H1 (cell line): ENCODE data around the gene IFT80. TPM values are rescaled to one million over a fixed set of nuclear protein-coding genes. Genes with fewer than 3 reads are reported as not detected.

Experiments
- ASH2L ChIP-seq: fragments of 200-600, 300-600 bp; sonication (generic); IDR thresholded peaks from one replicate; pipeline ENCODE4 v1.7.1; 2017; ENCODE audit warnings: low read length
- BRCA1 ChIP-seq: IDR thresholded peaks from 2 replicates; pipeline ENCODE4 v1.6.1; 2012; ENCODE audit warnings: low read depth, low read length, improper control_type of control experiment
- CBX5 ChIP-seq: fragments of 300-800, 300-1000 bp; sonication (generic); IDR thresholded peaks from 2 replicates; pipeline ENCODE4 v1.7.1; 2016; ENCODE audit warnings: antibody characterized with exemption, low read length, low read depth
- CTBP2 ChIP-seq: IDR thresholded peaks from 2 replicates; pipeline ENCODE4 v1.7.0; 2011; ENCODE audit warnings: borderline replicate concordance, mild to moderate bottlenecking, moderate library complexity, mixed read lengths, low read length; ENCODE audit not compliant: insufficient read depth, insufficient read length
- EZH2 ChIP-seq: fragments of 200-600 bp; sonication (generic); IDR thresholded peaks from 2 replicates; pipeline ENCODE4 v1.7.1; 2012; ENCODE audit warnings: low read depth, mild to moderate bottlenecking, moderate library complexity, low read length, inconsistent platforms; ENCODE audit not compliant: severe bottlenecking
- JUN ChIP-seq: IDR thresholded peaks from 2 replicates; pipeline ENCODE4 v1.6.1; 2011; ENCODE audit warnings: low read depth, mild to moderate bottlenecking, improper control_type of control experiment, low read length
- JUND ChIP-seq: IDR thresholded peaks from 2 replicates; pipeline ENCODE4 v1.6.1; 2011; ENCODE audit warnings: mild to moderate bottlenecking, improper control_type of control experiment, low read length
- POLR2A ChIP-seq, 2 experiments: IDR thresholded peaks; 1 replicate in 1 of 2; 2 replicates in 1 of 2; pipeline ENCODE4 v1.6.1; 2011; ENCODE audit warnings: low read depth in 2 of 2, low read length in 2 of 2, mild to moderate bottlenecking in 2 of 2; ENCODE audit errors: control extremely low read depth in 1 of 2
- POLR2AphosphoS5 ChIP-seq: IDR thresholded peaks from 2 replicates; pipeline ENCODE4 v1.6.1; 2011; ENCODE audit warnings: low read depth, low read length
- POU5F1 ChIP-seq: IDR thresholded peaks from 2 replicates; pipeline ENCODE4 v1.6.1; 2011; ENCODE audit warnings: low read depth, mild to moderate bottlenecking, low read length, moderate library complexity
- RAD21 ChIP-seq, 2 experiments: IDR thresholded peaks in 1 of 2; conservative IDR thresholded peaks in 1 of 2; 2 replicates each; pipeline ENCODE4 v1.6.1; 2011; ENCODE audit warnings: low read depth in 2 of 2, low read length in 2 of 2, improper control_type of control experiment in 1 of 2, inconsistent platforms in 1 of 2, mild to moderate bottlenecking in 1 of 2, moderate library complexity in 1 of 2
- RBBP5 ChIP-seq: IDR thresholded peaks from 2 replicates; pipeline ENCODE4 v1.7.1; 2012; ENCODE audit warnings: low read depth, mild to moderate bottlenecking, inconsistent platforms, low read length, moderate library complexity, borderline replicate concordance
- SIRT6 ChIP-seq: IDR thresholded peaks from one replicate; pipeline ENCODE4 v1.7.1; 2012; ENCODE audit warnings: low read length, inconsistent platforms
- SP2 ChIP-seq: IDR thresholded peaks from 2 replicates; pipeline ENCODE4 v1.6.1; 2012; ENCODE audit warnings: mild to moderate bottlenecking, low read length, inconsistent platforms
- SRF ChIP-seq: IDR thresholded peaks from 2 replicates; pipeline ENCODE4 v1.6.1; 2011; ENCODE audit warnings: mild to moderate bottlenecking, low read depth, low read length, moderate library complexity
- TBP ChIP-seq: IDR thresholded peaks from 2 replicates; pipeline ENCODE4 v1.6.1; 2011; ENCODE audit warnings: low read depth, low read length, improper control_type of control experiment
- TCF12 ChIP-seq: IDR thresholded peaks from 2 replicates; pipeline ENCODE4 v1.6.1; 2011; ENCODE audit warnings: low read depth, mild to moderate bottlenecking, low read length
- polyA plus RNA-seq, 7 experiments: library from polyadenylated mRNA; depleted of rRNA in 3 of 7; stranded (reverse) in 5 of 7; unstranded in 2 of 7; fragments of >200 nt in 5 of 7; fragments of 200-250 nt in 2 of 7; gene quantifications; 1 replicate in 5 of 7; 2 replicates in 1 of 7; 4 replicates in 1 of 7; pipeline versions ENCODE4 v1.2.1 to v1.2.3, GENCODE V29; 2011 to 2013; ENCODE audit warnings: missing spikeins in 2 of 7, mixed read lengths in 2 of 7
- total RNA-seq: library from RNA; stranded (reverse); fragmentation: NEBNext Ultra II Directional; extraction: Animal tissue kit (Norgen Biotek cat#: 25700); gene quantifications from 2 replicates; pipeline ENCODE4 v1.2.1, GENCODE V29; 2021
- TF ChIP-seq, protein P1 (sequence below): IDR thresholded peaks from 2 replicates; pipeline ENCODE4 v1.6.1; 2012; ENCODE audit warnings: inconsistent platforms
- TF ChIP-seq, protein P2 (sequence below): IDR thresholded peaks from 2 replicates; pipeline ENCODE4 v1.6.1; 2011; ENCODE audit warnings: low read length, improper control_type of control experiment
- TF ChIP-seq, protein P3 (sequence below): IDR thresholded peaks from 2 replicates; pipeline ENCODE4 v1.6.1; 2012; ENCODE audit warnings: low read length, inconsistent platforms

The IFT80 gene
- total and polyA plus RNA-seq, 2 of the 8 experiments (the other 6 are each of a cell fraction or from before 2014, with no cell fraction given): 7.2 to 25.9 TPM

DNA sequence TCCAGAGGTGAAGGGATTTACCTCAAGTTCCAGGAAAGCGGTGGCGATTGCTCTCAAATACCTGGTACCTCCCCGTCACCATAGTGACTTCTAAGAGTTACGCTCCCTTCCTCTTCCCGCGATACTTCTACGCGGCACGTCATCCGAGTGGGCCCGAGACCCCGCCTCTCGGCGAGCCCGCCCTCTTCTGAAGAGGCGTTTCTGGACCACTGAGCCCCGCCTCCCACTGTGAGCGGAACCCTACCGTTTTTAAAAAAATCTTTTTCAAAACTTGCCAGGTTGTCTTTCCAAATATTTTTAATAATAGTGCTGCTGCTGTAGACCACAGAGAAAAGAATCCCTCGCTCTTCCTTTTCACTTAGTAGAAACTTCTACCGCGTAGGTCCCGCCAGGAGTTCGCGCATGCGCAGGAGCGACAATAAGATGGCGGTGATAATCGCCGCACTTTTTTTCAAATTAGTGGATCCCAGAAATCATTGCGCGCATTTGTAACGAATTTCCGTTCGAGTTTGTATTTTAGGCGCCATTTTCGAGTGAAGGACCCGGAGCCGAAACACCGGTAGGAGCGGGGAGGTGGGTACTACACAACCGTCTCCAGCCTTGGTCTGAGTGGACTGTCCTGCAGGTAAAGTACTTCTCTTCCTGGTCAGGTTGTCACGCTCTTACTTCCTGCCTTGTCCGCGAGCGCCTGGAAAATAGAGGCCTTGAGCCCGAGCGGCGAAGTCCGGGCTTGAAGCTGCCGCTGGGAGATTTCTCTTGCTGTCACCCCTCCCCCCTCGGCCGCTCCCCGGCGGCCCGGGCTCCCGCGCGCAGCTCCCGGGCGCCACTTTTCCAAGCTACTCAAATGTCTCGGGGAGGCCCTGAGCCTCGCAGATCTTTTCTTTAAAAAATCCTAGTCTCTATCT, at the start of gene IFT80, which contains the start of gene SMC4 (continued):
- TF ChIP-seq EZH2 (no peak), JUN (no peak), RAD21 (IDR thresholded peaks at IDR 0.05 in 1 of 2, conservative IDR thresholded peaks at IDR 0.05 in 1 of 2; ENCODE audit: low read depth in 2 of 2, low read length in 2 of 2) (no peak; a peak in 1 of 4 replicates), POU5F1 (no peak), SP2 (no peak), TBP (peak; percentile 92), RBBP5 (no peak; the same call in 1 of the 2 replicates), ASH2L (peak; percentile 92), CTBP2 (no peak), TCF12 (no peak), JUND (no peak), CBX5 (no peak), BRCA1 (peak; percentile 88), POLR2AphosphoS5 (peak; percentile 94), POLR2A (IDR thresholded peaks at IDR 0.05; ENCODE audit: control extremely low read depth in 1 of 2, low read depth in 2 of 2, low read length in 2 of 2) (peak; percentile 85 to 93), SRF (no peak), SIRT6 (no peak)
- TF ChIP-seq, protein P1, sequence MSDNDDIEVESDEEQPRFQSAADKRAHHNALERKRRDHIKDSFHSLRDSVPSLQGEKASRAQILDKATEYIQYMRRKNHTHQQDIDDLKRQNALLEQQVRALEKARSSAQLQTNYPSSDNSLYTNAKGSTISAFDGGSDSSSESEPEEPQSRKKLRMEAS: no peak
- TF ChIP-seq, protein P2, sequence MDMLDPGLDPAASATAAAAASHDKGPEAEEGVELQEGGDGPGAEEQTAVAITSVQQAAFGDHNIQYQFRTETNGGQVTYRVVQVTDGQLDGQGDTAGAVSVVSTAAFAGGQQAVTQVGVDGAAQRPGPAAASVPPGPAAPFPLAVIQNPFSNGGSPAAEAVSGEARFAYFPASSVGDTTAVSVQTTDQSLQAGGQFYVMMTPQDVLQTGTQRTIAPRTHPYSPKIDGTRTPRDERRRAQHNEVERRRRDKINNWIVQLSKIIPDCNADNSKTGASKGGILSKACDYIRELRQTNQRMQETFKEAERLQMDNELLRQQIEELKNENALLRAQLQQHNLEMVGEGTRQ: no peak
- TF ChIP-seq, protein P3, sequence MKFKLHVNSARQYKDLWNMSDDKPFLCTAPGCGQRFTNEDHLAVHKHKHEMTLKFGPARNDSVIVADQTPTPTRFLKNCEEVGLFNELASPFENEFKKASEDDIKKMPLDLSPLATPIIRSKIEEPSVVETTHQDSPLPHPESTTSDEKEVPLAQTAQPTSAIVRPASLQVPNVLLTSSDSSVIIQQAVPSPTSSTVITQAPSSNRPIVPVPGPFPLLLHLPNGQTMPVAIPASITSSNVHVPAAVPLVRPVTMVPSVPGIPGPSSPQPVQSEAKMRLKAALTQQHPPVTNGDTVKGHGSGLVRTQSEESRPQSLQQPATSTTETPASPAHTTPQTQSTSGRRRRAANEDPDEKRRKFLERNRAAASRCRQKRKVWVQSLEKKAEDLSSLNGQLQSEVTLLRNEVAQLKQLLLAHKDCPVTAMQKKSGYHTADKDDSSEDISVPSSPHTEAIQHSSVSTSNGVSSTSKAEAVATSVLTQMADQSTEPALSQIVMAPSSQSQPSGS: no peak
